ES-I3 (cell line): ENCODE measurements around the gene ZNF219.

Source experiments
- H3K36me3 ChIP-seq: 2 replicates; pipeline ENCODE4 v1.6.1; 2013; ENCODE audit warnings: mild to moderate bottlenecking, low read length, control low read depth, moderate library complexity; ENCODE audit not compliant: insufficient read depth
- H3K4me1 ChIP-seq: 2 replicates; pipeline ENCODE4 v1.6.1; 2013; ENCODE audit warnings: mild to moderate bottlenecking, control low read depth, low read length; ENCODE audit not compliant: insufficient read depth
- H3K9ac ChIP-seq: 2 replicates; pipeline ENCODE4 v1.6.1; 2013; ENCODE audit warnings: low read depth, mild to moderate bottlenecking, low read length, moderate library complexity
- H3K9me3 ChIP-seq: 2 replicates; pipeline ENCODE4 v1.6.1; 2013; ENCODE audit warnings: mild to moderate bottlenecking, low read length, moderate library complexity; ENCODE audit not compliant: control insufficient read depth, insufficient read depth

ZNF219 gene

GRCh38 chr14:21106498-21107282, 8.2 kb upstream of the ZNF219 start:
- no peaks in the 10 kb centered on the region for H3K9me3 ChIP-seq
- H3K36me3 ChIP-seq: no peaks in the 10 kb centered on the region
- H3K4me1 ChIP-seq: peaks cover 28% of the 10 kb centered on the region
- H3K9ac ChIP-seq: peak overlapping the region; percentile 11; the same call in 1 of the 2 replicates

DNA sequence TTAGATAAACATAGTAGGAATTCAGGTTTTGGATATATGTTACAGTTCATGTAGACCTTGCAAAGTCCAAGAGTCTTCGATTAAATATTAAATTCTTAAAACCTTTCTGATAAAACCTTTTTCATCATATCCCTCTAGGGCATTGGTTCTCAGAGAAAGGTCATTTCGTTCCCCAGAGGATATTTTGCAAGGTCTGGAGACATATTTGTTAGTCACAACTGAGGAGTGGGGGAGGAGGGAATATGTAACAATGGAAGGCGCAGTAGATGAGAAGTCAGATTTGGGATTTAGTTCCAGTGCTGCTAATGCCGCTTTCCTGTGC, 7.7 kb upstream of the ZNF219 start:
- H3K9ac ChIP-seq: no peak overlapping the region
- H3K36me3 ChIP-seq: no peaks in the 10 kb centered on the region
- no peaks in the 10 kb centered on the region for H3K9me3 ChIP-seq
- peaks cover 28% of the 10 kb centered on the region for H3K4me1 ChIP-seq

- Histone ChIP-seq H3K4me1 (peaks cover 28% of the 10 kb centered on the region), H3K9me3 (no peaks in the 10 kb centered on the region), H3K9ac (no peak overlapping the region), H3K36me3 (no peaks in the 10 kb centered on the region)
Observed at GRCh38 chr14:21105095-21105494, 6.6 kb upstream of the ZNF219 start.

DNA sequence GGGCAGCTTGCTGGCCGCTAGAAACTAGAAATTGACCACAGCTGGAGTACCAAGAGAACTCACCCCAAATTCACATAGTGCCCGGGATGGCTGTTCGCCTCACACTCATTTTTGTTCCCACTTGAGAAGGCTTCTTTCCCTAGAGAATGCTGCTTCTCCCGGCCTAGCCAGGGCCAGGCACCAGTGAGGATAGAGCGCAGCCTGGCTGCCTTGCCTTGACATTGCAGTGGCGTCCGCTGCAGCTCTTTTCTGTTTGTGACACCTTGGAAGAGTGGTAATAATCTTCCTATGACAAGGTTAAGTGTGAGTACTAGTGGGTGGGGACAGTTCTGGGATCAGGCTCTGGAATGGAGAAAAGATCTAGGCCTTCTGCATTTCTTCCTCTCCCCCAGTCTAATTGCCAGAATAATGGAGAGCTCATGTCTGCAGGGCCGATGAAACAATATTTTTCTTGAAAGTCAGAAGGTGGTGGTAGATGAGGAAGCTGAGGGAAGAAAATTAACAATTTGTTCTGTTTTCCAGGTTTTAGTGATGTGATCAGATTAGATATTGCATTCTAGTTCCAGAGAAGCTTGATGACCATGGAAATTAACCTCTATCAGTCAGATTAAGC, 6.1 kb upstream of the ZNF219 start:
- Histone ChIP-seq H3K36me3 (no peaks in the 10 kb centered on the region), H3K4me1 (peaks cover 31% of the 10 kb centered on the region)

GRCh38 chr14:21103710-21104447, 5.4 kb upstream of the ZNF219 start:
- H3K9me3 ChIP-seq: no peaks in the 10 kb centered on the region
- H3K4me1 ChIP-seq: peaks cover 34% of the 10 kb centered on the region
- H3K36me3 ChIP-seq: no peaks in the 10 kb centered on the region
- H3K9ac ChIP-seq: peak overlapping the region; percentile 68

More for the DNA sequence above, 6.1 kb upstream of the ZNF219 start:
- Histone ChIP-seq H3K9ac (peak overlapping the region; percentile 68), H3K9me3 (no peaks in the 10 kb centered on the region)

GRCh38 chr14:21103411-21103709, 4.9 kb upstream of the ZNF219 start:
- Histone ChIP-seq H3K36me3 (no peaks in the 10 kb centered on the region), H3K9ac (peak overlapping the region; percentile 68), H3K9me3 (no peaks in the 10 kb centered on the region), H3K4me1 (peaks cover 34% of the 10 kb centered on the region)

DNA sequence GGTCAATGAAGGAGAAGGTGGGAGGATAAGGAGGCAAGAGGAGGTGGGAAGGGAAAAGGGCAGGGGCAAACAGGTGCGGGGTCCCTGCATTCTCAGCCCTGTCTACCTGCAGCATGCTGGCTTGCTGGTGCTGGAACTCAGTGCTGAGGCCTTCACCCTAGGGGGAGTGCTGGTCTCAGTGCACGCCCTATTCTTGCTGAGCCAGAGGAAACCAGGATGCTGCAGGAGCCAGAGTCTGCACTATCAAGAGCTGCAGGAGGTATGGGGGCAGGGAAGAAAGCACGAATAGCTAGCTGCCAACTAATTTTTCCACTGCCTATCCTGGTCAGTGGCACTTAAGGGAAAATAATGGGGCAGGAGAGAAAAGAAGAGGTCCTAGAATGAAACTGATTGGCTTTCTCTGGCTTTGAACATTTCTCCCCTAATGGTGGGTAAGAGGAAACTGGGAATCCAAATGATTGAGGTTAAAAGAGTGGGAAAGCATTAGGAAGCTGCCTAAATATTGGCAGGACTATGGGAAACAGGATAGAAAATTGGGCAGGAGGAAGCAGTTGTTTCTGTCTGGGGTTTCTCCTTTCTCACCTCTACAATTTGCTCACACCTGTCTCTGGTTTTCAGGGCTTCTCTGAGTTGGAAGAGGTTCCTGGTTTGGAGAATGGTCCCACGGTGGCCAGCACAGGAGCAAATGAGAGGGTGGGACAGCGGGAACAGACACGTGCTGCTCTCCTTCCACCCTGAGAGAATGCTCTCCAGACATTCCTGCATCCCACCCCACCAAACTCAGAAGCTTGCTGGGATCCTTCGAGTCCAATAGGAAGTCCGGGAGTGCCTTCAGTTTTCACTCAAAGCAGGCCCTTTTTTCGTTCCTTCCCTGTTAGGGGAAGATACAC, 4.3 kb upstream of the ZNF219 start:
- Histone ChIP-seq H3K9ac (peak overlapping the region; percentile 68), H3K4me1 (peaks cover 34% of the 10 kb centered on the region), H3K36me3 (no peaks in the 10 kb centered on the region), H3K9me3 (no peaks in the 10 kb centered on the region)

- H3K36me3 ChIP-seq: no peaks in the 10 kb centered on the region
- H3K9ac ChIP-seq: no peak overlapping the region
- no peaks in the 10 kb centered on the region for H3K9me3 ChIP-seq
- H3K4me1 ChIP-seq: peaks cover 28% of the 10 kb centered on the region
Observed at GRCh38 chr14:21101802-21102413, 3.5 kb upstream of the ZNF219 start.

GRCh38 chr14:21100931-21101330, 2.5 kb upstream of the ZNF219 start, which contains the start of gene TMEM253:
Gene TMEM253 (plus strand): TSS chr14:21101066. CDS start chr14:21101344, 278 bp downstream.
- peaks cover 20% of the 10 kb centered on the region for H3K4me1 ChIP-seq
- no peaks in the 10 kb centered on the region for H3K9me3 ChIP-seq
- H3K36me3 ChIP-seq: no peaks in the 10 kb centered on the region
- no peak within 1 kb of the TSS for H3K9ac ChIP-seq

DNA sequence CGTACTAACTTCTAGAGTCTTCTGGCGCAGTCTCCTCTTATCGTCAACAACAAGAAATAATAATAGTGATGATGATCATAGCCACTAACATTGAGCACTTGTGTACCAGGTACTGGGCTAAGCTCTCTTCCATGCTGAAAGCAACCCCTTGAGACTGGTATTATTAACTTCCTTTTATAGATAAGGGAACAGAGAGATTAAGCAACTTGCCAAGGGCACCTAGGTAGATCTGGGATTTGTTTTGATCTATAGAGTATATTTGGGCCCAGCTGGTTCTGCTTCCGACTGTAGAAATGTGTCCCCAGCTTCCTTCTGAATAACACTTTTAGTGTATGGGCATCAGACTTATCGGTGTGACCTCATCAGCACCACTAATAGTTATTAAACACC, 1.1 kb upstream of the ZNF219 start:
- Histone ChIP-seq H3K4me1 (peaks cover 25% of the 10 kb centered on the region), H3K9me3 (no peaks in the 10 kb centered on the region), H3K9ac (peak overlapping the region; percentile 62; the same call in 1 of the 2 replicates), H3K36me3 (no peaks in the 10 kb centered on the region)

GRCh38 chr14:21098892-21099595, 589 bp upstream of the ZNF219 start:
- H3K9ac ChIP-seq: peak overlapping the region; percentile 62
- H3K4me1 ChIP-seq: peaks cover 25% of the 10 kb centered on the region
- no peaks in the 10 kb centered on the region for H3K9me3 ChIP-seq
- no peaks in the 10 kb centered on the region for H3K36me3 ChIP-seq

GRCh38 chr14:21097636-21098075, 799 bp downstream of the ZNF219 start:
- H3K36me3 ChIP-seq: no peaks in the 10 kb centered on the region
- H3K9ac ChIP-seq: peak overlapping the region; percentile 53
- H3K4me1 ChIP-seq: peaks cover 31% of the 10 kb centered on the region
- no peaks in the 10 kb centered on the region for H3K9me3 ChIP-seq

DNA sequence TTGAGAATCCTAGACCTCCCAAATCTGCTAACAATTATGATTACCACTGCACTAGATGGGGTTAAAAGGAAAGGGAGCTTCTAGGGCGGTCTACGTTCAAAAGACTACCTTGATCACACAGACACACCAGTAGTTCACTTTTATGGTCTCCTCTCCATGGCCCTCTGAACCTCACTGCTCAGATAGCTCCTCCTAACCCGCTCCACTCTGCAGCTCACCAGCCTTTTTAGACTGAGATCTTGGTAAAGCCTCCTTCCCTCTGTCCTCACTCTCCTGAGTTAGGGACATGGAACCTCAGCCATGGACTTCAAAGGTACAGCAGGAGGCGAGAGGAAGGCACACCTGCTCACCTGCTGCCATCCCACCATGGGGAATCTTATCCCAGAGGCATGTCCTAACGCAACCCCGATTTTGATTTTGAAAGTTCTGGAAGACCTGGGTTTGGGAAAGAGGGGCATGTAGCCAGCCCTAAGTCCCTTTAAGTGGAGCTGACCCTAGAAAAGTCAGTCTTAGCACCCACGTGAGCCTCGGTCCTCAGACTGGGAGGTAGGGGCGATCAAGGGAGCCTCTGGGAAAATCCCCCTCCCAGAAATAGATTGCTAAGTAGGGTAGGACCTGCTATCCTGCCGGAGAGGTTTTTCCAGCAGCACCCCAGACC, 1.3 kb downstream of the ZNF219 start:
- peaks cover 25% of the 10 kb centered on the region for H3K4me1 ChIP-seq
- H3K36me3 ChIP-seq: peaks cover 3% of the 10 kb centered on the region; the same call in 1 of the 2 replicates
- peak overlapping the region; percentile 53 for H3K9ac ChIP-seq
- H3K9me3 ChIP-seq: no peaks in the 10 kb centered on the region; the same call in 1 of the 2 replicates
